IMR-90 (cell line): ENCODE results near the gene DBNDD1. TPM values are rescaled to one million over a fixed set of nuclear protein-coding genes. Genes with fewer than 3 reads are reported as not detected.

Source experiments
- ATAC-seq: fragments of 200-7000 bp; cut with Tn5 transposase; 2 replicates; pipeline ENCODE4 v1.9.1; 2020; ENCODE audit warnings: low read depth, mild to moderate bottlenecking, moderate library complexity
- BruUV-seq: library from RNA; stranded (reverse); fragments of 400-500 nt; replicated peaks from 2 replicates; lab custom pipeline; 2021; lab: Mats Ljungman, UMichigan
- CTCF ChIA-PET: fragments of 300-600 bp; formaldehyde crosslinking; extraction: SDS; loops from one replicate; lab custom pipeline; 2021; ENCODE audit warnings: antibody characterized with exemption; lab: Yijun Ruan, JAX
- POLR2A ChIA-PET: fragments of 300-600 bp; sonication (Branson Sonifier 250); formaldehyde crosslinking; loops from one replicate; lab custom pipeline; 2022; ENCODE audit warnings: antibody characterized with exemption; ENCODE audit not compliant: unreplicated experiment; lab: Charles Lee
- DNase-seq: peaks from one replicate; pipeline ENCODE4 v3.0.0; 2013
- H2AFZ ChIP-seq: replicated peaks from 2 replicates; pipeline ENCODE3; 2013; ENCODE audit warnings: low read length, mild to moderate bottlenecking; ENCODE audit not compliant: poor library complexity
- H2AK5ac ChIP-seq: 2 replicates; pipeline ENCODE4 v1.6.1; 2013; ENCODE audit warnings: low read depth, low read length, inconsistent platforms
- H2AK9ac ChIP-seq: replicated peaks from 2 replicates; pipeline ENCODE3; 2013; ENCODE audit warnings: mild to moderate bottlenecking, low read depth, low read length, moderate library complexity; ENCODE audit not compliant: poor library complexity
- H2BK120ac ChIP-seq: 2 replicates; pipeline ENCODE4 v1.6.1; 2013; ENCODE audit warnings: low read depth, low read length, inconsistent platforms
- H2BK15ac ChIP-seq: 3 replicates; pipeline ENCODE4 v1.6.1; 2013; ENCODE audit warnings: low read depth, low read length, inconsistent platforms
- H2BK20ac ChIP-seq: 2 replicates; pipeline ENCODE4 v1.6.1; 2013; ENCODE audit warnings: low read depth, mild to moderate bottlenecking, inconsistent platforms, low read length, moderate library complexity
- H2BK5ac ChIP-seq: 2 replicates; pipeline ENCODE4 v1.6.1; 2013; ENCODE audit warnings: mild to moderate bottlenecking, low read depth, low read length, inconsistent platforms; ENCODE audit not compliant: poor library complexity, severe bottlenecking
- H3K14ac ChIP-seq: replicated peaks from 2 replicates; pipeline ENCODE4 v1.6.1; 2013; ENCODE audit warnings: low read depth, low read length, inconsistent platforms
- H3K18ac ChIP-seq: 2 replicates; pipeline ENCODE4 v1.6.1; 2013; ENCODE audit warnings: low read depth, low read length, control low read depth
- H3K23ac ChIP-seq: 2 replicates; pipeline ENCODE4 v1.6.1; 2013; ENCODE audit warnings: low read depth, low read length, inconsistent platforms
- H3K27ac ChIP-seq: 2 replicates; pipeline ENCODE4 v1.5.1; 2013; ENCODE audit warnings: mild to moderate bottlenecking, control low read depth, low read length; ENCODE audit not compliant: insufficient read depth
- H3K27me3 ChIP-seq: 2 replicates; pipeline ENCODE4 v1.6.1; 2013; ENCODE audit warnings: low read length; ENCODE audit not compliant: control insufficient read depth, insufficient read depth
- H3K36me3 ChIP-seq: 2 replicates; pipeline ENCODE4 v1.6.1; 2013; ENCODE audit warnings: low read length, mixed read lengths; ENCODE audit not compliant: control insufficient read depth, insufficient read depth
- H3K4ac ChIP-seq: 2 replicates; pipeline ENCODE4 v1.6.1; 2013; ENCODE audit warnings: low read depth, low read length, inconsistent platforms
- H3K4me1 ChIP-seq: 2 replicates; pipeline ENCODE4 v1.6.1; 2013; ENCODE audit warnings: low read length, mixed read lengths; ENCODE audit not compliant: control insufficient read depth, insufficient read depth
- H3K4me2 ChIP-seq: 2 replicates; pipeline ENCODE4 v1.6.1; 2013; ENCODE audit warnings: low read depth, mild to moderate bottlenecking, control low read depth, low read length, moderate library complexity
- H3K4me3 ChIP-seq: 2 replicates; pipeline ENCODE4 v1.5.1; 2013; ENCODE audit warnings: low read depth, mild to moderate bottlenecking, control low read depth, low read length, moderate library complexity; ENCODE audit not compliant: insufficient read depth
- H3K56ac ChIP-seq: 2 replicates; pipeline ENCODE4 v1.6.1; 2013; ENCODE audit warnings: low read length, inconsistent platforms; ENCODE audit not compliant: insufficient read depth; ENCODE audit errors: extremely low read depth
- H3K79me1 ChIP-seq, 2 experiments: 2 replicates each; pipeline ENCODE4 v1.6.1; 2013; ENCODE audit warnings: low read length in 2 of 2, inconsistent platforms in 1 of 2, low read depth in 1 of 2
- H3K9ac ChIP-seq: 2 replicates; pipeline ENCODE4 v1.6.1; 2013; ENCODE audit warnings: low read depth, low read length, control low read depth
- H3K9me1 ChIP-seq: 2 replicates; pipeline ENCODE4 v1.6.1; 2013; ENCODE audit warnings: low read length, inconsistent platforms; ENCODE audit not compliant: insufficient read depth
- H3K9me3 ChIP-seq: 2 replicates; pipeline ENCODE4 v1.6.1; 2013; ENCODE audit warnings: low read length; ENCODE audit not compliant: control insufficient read depth, insufficient read depth
- H4K20me1 ChIP-seq: 2 replicates; pipeline ENCODE4 v1.6.1; 2013; ENCODE audit warnings: low read length, inconsistent platforms; ENCODE audit not compliant: insufficient read depth
- H4K5ac ChIP-seq: 2 replicates; pipeline ENCODE4 v1.6.1; 2013; ENCODE audit warnings: mild to moderate bottlenecking, low read depth, low read length, control low read depth
- H4K8ac ChIP-seq, 2 experiments: 2 replicates each; pipeline ENCODE4 v1.6.1; 2013; ENCODE audit warnings: low read depth in 2 of 2, low read length in 2 of 2, control low read depth in 1 of 2, inconsistent platforms in 1 of 2
- H4K91ac ChIP-seq: 2 replicates; pipeline ENCODE4 v1.6.1; 2013; ENCODE audit warnings: low read depth, low read length, inconsistent platforms; ENCODE audit not compliant: insufficient read depth
- BHLHE40 ChIP-seq: fragments of 150-350 bp; IDR thresholded peaks from 2 replicates; pipeline ENCODE4 v1.6.1; 2016; ENCODE audit warnings: mild to moderate bottlenecking, low read depth, low read length
- CEBPB ChIP-seq: IDR thresholded peaks from 2 replicates; pipeline ENCODE4 v1.6.1; 2012; ENCODE audit warnings: low read depth, low read length, improper control_type of control experiment
- CHD1 ChIP-seq: IDR thresholded peaks from 2 replicates; pipeline ENCODE4 v1.6.1; 2012; ENCODE audit warnings: low read depth, low read length, improper control_type of control experiment
- CTCF ChIP-seq: conservative IDR thresholded peaks from 2 replicates; pipeline ENCODE4 v1.5.1; 2012; ENCODE audit warnings: mild to moderate bottlenecking, low read depth, low read length, improper control_type of control experiment
- ELK1 ChIP-seq: fragments of 150-350 bp; IDR thresholded peaks from 2 replicates; pipeline ENCODE4 v1.6.1; 2016; ENCODE audit warnings: low read depth, mild to moderate bottlenecking, low read length, moderate library complexity, borderline replicate concordance
- FOS ChIP-seq: fragments of 150-350 bp; IDR thresholded peaks from 2 replicates; pipeline ENCODE4 v1.6.1; 2016; ENCODE audit warnings: low read depth, low read length
- MAFK ChIP-seq: IDR thresholded peaks from 2 replicates; pipeline ENCODE4 v1.6.1; 2012; ENCODE audit warnings: low read depth, low read length, improper control_type of control experiment
- MAZ ChIP-seq: IDR thresholded peaks from 2 replicates; pipeline ENCODE4 v1.6.1; 2012; ENCODE audit warnings: low read depth, mild to moderate bottlenecking, low read length, improper control_type of control experiment, moderate library complexity, borderline replicate concordance
- MXI1 ChIP-seq: IDR thresholded peaks from 2 replicates; pipeline ENCODE4 v1.6.1; 2012; ENCODE audit warnings: low read depth, mild to moderate bottlenecking, low read length, moderate library complexity, borderline replicate concordance
- NFE2L2 ChIP-seq: fragments of 150-350 bp; IDR thresholded peaks from 2 replicates; pipeline ENCODE4 v1.6.1; 2016; ENCODE audit warnings: low read depth, mild to moderate bottlenecking, low read length
- POLR2A ChIP-seq: IDR thresholded peaks from 2 replicates; pipeline ENCODE4 v1.6.1; 2012; ENCODE audit warnings: mild to moderate bottlenecking, low read depth, low read length
- RAD21 ChIP-seq: IDR thresholded peaks from 2 replicates; pipeline ENCODE4 v1.6.1; 2012; ENCODE audit warnings: low read length, improper control_type of control experiment
- RCOR1 ChIP-seq: IDR thresholded peaks from 2 replicates; pipeline ENCODE4 v1.6.1; 2012; ENCODE audit warnings: mild to moderate bottlenecking, low read length, improper control_type of control experiment; ENCODE audit not compliant: insufficient replicate concordance
- RFX5 ChIP-seq: IDR thresholded peaks from 2 replicates; pipeline ENCODE4 v1.8.0; 2012; ENCODE audit warnings: low read depth, mild to moderate bottlenecking, low read length, moderate library complexity
- SMC3 ChIP-seq: fragments of 150-350 bp; IDR thresholded peaks from 2 replicates; pipeline ENCODE4 v1.6.1; 2016; ENCODE audit warnings: low read depth, mild to moderate bottlenecking, antibody characterized with exemption, low read length, moderate library complexity
- USF2 ChIP-seq: fragments of 150-350 bp; IDR thresholded peaks from 2 replicates; pipeline ENCODE4 v1.6.1; 2017; ENCODE audit warnings: mild to moderate bottlenecking, antibody characterized with exemption, low read length, low read depth
- WGBS, 2 experiments: methylation state at CpG; one replicate each; pipeline versions ENCODE4 v1.1.5 to v1.1.7; 2013; ENCODE audit warnings: missing lambda C conversion rate in 2 of 2; ENCODE audit not compliant: insufficient read length in 1 of 2; ENCODE audit errors: extremely low coverage in 2 of 2; 5-methylcytosine and 5-hydroxymethylcytosine counted together
- dilution Hi-C: fragments of 300-500 bp; cut with HindIII; formaldehyde crosslinking; loops from one replicate; pipeline ENCODE4 v1.14.3; 2018; ENCODE audit warnings: low sequenced_read_pairs; ENCODE audit not compliant: unreplicated experiment
- in situ Hi-C: fragments of 300-500 bp; cut with MboI; formaldehyde crosslinking; loops from 3 replicates; pipeline ENCODE4 v1.14.3; 2019; ENCODE audit warnings: low sequenced_read_pairs, inconsistent platforms, mixed read lengths
- intact Hi-C: fragments of 100-400 bp; cut with micrococcal nuclease; formaldehyde crosslinking; loops from 2 replicates; pipeline ENCODE4 v1.10.0; 2022
- polyA plus RNA-seq, 3 experiments: library from polyadenylated mRNA; depleted of rRNA; stranded (reverse); fragments of >200 nt; gene quantifications; 2 replicates each; pipeline ENCODE4 v1.2.3, GENCODE V29; 2012; ENCODE audit warnings: low replicate concordance in 1 of 3
- total RNA-seq: library from RNA; depleted of rRNA; stranded (reverse); fragments of >200 nt; gene quantifications from 2 replicates; pipeline ENCODE4 v1.2.3, GENCODE V29; 2012

The DBNDD1 gene
- total and polyA plus RNA-seq, 2 of the 4 experiments (the other 2 are of a cell fraction) = 3.4 to 23.0 TPM

GRCh38 chr16:89966756-89967155 lies 52.5 kb downstream of the DBNDD1 start:
- Histone ChIP-seq H3K27me3 (no peaks in the 10 kb centered on the region), H3K23ac (no peak overlapping the region), H3K9ac (no peak overlapping the region), H2AFZ (no peak overlapping the region), H3K4me2 (no peak overlapping the region), H3K4ac (no peak overlapping the region), H3K9me3 (peaks cover 2% of the 10 kb centered on the region; the same call in 1 of the 2 replicates), H4K8ac (no peak overlapping the region), H2BK5ac (no peak overlapping the region), H3K4me3 (no peak overlapping the region), H4K91ac (no peak overlapping the region), H2AK9ac (no peak overlapping the region), H3K27ac (no peak overlapping the region), H2AK5ac (no peak overlapping the region), H3K14ac (no peak overlapping the region), H3K36me3 (peaks cover 20% of the 10 kb centered on the region; the same call in 1 of the 2 replicates), H2BK120ac (no peak overlapping the region), H3K9me1 (peaks cover 8% of the 10 kb centered on the region; the same call in 1 of the 2 replicates), H4K20me1 (no peaks in the 10 kb centered on the region), H4K5ac (no peak overlapping the region), H2BK20ac (no peak overlapping the region), H3K4me1 (peaks cover 6% of the 10 kb centered on the region), H3K79me1 (peaks cover 16 to 29% of the 10 kb centered on the region in 2 experiments), H2BK15ac (no peak overlapping the region), H3K18ac (no peak overlapping the region), H3K56ac (no peak overlapping the region)
- dilution Hi-C loops = no loop called here
- intact Hi-C loops = no loop called here
- ChIA-PET CTCF (no interaction called here), POLR2A (no interaction called here)
- DNase-seq (no peak), ATAC-seq (no peak)
- in situ Hi-C loops = no loop called here
- WGBS, 2 experiments = 93% methylated on average over 3 of the region's 9 CpGs; no CpG with 5 or more reads in 1 of the 2 experiments
- no TSS peak for BruUV-seq
- TF ChIP-seq SMC3 = no peak
- TF ChIP-seq MAZ = no peak
- no peak for TF ChIP-seq FOS
- TF ChIP-seq RCOR1 = no peak
- TF ChIP-seq RAD21 = no peak
- TF ChIP-seq ELK1 = no peak
- no peak for TF ChIP-seq CHD1
- no peak for TF ChIP-seq MXI1
- no peak for TF ChIP-seq CTCF
- TF ChIP-seq POLR2A = no peak
- no peak for TF ChIP-seq NFE2L2
- no peak for TF ChIP-seq BHLHE40
- TF ChIP-seq RFX5 = no peak
- TF ChIP-seq MAFK = no peak
- no peak for TF ChIP-seq CEBPB
- TF ChIP-seq USF2 = no peak
